Suprapubic skin (tissue), 4 donors: ENCODE results near the gene RAB27B.

Experiments
- CTCF ChIP-seq, 2 donors: fragments of 200-600 bp in 1 of 2; fragments of 450-650 bp in 1 of 2; sonication (generic) in 1 of 2; IDR thresholded peaks; one replicate each; pipeline ENCODE4 v1.5.1; 2016 to 2019; ENCODE audit warnings: antibody characterized with exemption in 2 of 2, mild to moderate bottlenecking in 1 of 2, moderate library complexity in 1 of 2
- EP300 ChIP-seq: sonication (generic); formaldehyde crosslinking; IDR thresholded peaks from one replicate; pipeline ENCODE4 v1.6.1; 2017; ENCODE audit warnings: antibody characterized with exemption
- POLR2AphosphoS5 ChIP-seq, 3 donors: sonication (generic); formaldehyde crosslinking; IDR thresholded peaks; one replicate each; pipeline ENCODE4 v1.6.1; 2017; ENCODE audit warnings: antibody characterized with exemption in 3 of 3

DNA sequence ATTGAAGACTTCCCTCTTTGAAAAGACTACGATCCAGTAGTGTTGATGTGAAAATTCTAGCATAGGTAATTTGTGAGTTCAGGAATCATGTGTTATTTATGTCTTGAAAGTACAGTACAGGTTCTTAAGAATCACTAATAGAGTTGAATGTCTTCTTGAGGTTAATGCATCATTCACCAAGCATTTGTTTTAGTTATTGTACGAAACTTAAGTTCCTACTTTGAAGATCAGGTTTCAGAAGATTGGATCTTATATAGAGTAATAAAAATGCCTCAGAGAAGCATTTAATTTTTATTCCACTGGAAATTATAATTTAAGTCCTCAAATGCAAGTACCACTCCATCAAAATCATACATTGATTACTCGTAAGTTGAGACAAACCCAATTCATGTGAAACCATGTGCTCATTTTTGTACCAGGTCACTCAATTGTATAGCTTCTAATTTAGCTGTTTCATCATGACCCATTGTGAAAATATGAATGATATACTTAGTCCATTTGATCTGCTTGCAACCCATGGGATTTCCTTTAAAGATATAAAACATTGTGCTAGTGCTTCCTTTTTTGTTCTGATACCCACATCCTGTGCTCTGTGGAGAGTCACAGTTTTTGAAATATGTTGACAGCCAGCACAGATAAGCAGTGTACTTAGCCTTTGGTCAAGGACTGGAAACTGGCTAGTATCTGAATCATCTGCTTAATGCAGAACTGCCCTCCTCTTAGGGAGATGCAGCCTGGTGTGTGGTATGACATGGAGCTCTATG lies 22.5 kb upstream of the RAB27B start:
- TF ChIP-seq CTCF (IDR thresholded peaks at IDR 0.05) (no peak), EP300 (no peak), POLR2AphosphoS5 (IDR thresholded peaks at IDR 0.05) (no peak)
